CD4-positive, alpha-beta T cell treated with Interleukin-15 for 1 hour (primary cell): ENCODE data around the gene MPRIP.

ENCODE experiments used
- DNase-seq: peaks from one replicate; pipeline ENCODE4 v3.0.0-alpha.2; 2020

MPRIP gene

DNA sequence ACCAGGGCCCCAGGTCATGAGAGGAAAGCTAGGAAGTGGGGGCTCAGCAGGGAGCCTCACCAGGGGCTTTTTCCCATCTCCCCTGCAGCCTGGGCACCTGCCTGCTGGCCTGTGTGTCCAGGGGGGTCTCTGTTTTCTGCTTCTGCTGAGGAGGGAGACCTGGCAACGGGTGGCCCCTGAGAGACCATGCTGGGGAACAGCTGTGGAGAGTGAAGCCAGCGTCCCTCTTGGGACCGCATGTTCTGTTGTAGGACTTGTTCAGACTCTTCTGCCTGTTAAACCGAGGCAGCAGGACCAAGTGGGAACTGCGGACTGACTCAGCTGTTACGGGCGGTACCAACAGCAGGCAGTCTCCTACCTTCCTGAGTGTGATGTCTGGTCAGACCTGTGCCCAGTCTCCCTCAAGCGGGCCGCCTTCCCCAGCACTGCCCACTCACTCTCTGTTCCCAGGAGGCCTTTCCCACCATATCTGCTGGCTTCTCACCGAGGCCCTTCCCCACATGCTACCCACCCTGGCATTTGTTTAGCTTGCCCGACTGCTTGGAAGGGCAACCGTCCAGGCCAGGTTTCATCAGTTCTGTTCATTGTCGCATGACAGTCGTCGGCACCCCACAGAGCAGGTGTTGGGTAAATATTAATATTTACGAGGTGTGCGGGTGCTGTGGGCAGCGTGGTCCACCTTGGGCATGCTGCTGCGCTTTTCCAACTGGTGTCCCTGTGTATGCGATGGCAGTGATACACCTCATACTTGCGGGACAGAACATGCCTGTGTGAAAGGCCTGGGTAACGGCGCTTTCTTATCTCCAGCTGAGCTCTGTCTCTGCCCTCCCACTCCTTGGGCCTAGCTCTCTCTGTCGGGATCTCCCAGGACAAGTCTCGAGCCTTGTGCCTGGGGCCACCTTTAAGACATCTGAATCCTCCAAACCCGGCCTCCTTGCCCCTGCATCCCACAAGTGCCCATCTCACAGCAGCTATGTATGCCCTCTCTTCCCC is 69.4 kb downstream of the MPRIP start:
- DNase-seq = no peak

DNA sequence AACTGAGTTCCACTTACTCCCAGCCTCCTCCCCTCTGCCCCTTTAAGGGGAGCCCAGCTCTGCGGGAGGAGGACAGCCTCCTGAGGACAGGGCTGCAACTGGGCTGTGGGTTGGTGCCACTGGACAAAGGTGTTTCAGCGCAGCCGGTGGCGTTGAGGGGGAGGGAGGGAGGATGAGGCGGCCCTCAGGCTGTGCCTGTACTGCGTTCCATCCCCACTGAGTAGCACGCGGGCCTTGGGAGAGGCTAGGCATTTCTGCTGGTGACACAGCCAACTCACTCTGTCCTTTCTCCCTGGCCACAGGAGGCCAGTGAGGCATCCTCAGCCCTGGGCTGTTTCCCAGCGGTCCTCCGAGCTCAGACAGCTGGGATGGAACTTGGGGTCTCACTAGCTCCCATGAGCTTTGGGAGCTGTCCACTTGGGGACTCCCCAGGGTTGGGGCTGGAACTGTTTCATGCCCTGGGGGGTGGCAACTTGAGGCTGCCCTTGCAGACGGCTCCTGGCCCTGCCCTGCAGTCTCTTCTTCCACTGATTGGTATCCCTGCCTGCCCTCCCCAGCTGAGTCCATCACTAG is 70.5 kb downstream of the MPRIP start:
- no peak for DNase-seq

DNA sequence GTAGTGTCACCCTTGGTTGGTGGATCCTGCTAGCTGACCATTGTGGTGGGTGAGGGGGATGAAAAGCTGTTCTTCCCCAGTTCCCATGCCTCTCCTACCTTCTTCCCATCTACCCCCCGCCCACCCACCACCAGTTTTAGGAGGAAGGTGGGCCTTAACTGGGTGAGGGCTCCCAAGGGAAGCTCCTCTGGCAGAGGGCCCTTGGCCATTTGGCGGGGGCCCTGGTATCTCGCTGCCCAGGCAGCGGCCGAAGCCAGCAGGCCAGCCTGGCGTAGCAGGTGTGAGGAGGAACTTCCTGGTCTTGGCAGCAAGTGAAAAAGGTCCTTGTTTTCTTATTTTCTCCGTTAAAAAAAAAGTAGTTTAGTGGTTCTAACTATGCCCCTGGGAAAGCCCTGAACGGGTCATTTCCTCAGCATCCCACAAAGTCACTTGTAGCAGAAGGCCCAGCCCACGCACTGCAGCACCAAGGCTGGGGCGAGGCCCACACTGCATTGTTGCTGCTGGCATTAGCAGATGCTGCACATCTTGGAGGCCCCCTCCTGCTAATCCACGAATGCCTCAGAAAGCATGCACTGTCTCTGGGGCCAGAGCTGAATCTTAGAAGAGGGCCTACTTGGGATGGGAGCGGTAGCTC is 72.5 kb downstream of the MPRIP start:
- DNase-seq = no peak

DNA sequence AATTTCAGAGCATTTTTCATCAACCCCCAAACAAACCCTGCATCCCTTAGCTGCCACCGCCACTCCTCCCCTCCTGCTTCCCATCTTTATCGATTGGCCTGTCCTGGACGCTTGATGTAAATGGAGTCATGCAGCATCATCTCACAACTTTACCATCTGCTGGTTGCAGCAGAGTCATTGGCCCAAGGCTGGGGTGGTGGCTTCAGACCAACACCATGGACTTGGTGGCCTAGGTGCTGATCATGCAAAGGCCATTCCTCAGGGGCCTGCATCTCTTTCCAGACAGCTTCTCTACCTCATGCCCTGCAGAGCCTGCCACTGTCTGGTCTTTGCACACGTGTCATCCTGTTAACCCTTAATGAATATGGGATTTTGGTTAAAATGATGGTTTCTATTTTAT is 73.4 kb downstream of the MPRIP start:
- DNase-seq = no peak

DNA sequence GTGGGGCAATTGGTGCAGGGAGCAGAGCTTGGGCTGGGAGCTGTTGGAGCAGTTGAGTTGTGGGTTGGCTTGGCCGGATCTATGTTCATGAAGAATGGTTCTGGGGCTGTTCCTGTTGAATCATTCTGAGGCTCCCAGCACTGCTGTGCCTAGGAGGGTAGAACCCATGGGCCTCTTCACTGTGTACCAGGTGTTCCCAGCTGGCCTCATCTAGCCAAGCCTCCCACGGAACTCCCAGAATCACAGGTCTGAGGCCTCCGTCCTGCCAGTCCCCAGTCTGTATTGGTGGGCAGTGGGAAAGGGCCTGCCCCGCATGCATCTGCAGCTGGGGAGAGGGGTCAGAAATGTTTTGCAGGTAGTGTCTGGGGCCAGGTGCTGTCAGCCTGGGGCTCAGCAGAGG is 74.1 kb downstream of the MPRIP start:
- DNase-seq = no peak

DNA sequence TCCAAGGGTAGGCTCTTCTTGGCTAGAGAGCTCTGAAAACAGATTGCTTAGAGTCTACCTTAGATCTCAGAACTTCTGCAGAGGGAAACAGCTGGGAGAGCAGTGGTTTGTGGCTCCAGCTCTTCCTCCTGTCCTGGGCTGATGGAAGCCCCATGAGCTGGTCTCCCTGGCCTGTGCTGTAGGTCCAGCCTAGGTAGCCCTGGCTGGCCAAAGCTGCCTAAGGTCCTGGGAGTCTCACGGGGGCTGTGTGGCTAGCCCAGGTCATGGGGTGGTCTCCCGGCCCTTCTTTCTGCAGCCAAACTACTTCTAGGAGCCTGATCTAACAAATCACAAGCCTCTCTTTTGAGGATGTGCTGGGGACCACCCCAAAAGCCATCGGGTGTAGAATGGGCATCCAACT is 75.7 kb downstream of the MPRIP start:
- DNase-seq = no peak

DNA sequence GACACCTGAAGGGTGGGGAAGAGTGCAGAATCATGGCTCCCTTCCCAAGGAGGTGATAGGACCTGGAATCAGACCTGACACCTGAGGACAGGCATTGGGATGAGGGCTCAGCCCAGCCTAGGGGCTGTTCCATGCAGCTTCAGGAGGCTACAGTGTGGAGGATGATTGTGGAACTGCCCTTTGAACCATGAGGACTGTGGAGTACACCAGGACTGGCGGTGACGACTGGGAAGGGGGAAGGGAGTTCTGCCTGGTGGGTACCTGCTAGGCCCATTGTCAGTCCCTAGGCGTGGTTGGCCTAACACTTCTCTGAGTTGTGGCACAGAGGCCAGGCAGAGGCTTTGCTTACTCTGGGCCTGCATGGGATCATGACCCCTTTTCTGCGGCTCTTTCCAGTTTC is 76.1 kb downstream of the MPRIP start:
- DNase-seq = no peak

DNA sequence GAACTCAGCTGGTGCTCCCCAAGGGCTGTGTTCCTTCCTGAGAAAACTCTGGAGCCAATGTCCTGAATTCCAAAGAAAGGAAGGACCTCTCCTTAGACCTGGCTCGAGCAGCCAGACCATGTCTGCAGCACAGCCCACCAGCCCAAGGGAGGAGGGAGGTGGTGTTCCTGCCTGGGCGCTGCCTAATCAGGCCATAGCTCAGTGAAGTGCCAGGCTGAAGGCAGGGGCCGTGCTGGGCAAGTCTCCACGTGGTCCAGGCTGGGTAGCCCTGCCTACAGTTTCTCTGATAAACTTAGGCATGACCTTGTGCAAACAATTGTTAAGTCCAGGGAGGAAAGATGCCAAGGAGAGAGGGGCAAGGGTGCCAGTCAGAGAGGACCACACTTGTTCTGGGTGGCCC is 76.8 kb downstream of the MPRIP start:
- no peak for DNase-seq

DNA sequence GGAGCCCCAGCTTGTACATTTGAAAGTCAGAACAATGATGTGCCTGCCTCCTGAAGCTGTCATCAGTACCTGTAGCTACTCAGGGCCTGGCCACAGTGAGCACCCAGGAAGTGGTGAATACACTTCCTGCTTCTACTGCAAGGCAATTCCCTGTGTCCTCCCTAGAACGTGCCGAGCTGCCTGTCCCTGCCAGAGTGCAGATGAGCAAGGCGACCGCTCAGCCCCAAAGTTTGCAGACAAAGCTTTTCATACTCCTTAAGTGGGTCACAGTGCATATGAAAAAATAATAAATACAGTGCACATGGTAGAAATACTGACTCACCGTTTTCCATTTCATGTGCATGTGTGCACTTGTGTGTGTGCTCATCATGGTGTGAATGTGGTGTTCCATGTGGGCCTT is 77.3 kb downstream of the MPRIP start:
- DNase-seq = peak; percentile 54

DNA sequence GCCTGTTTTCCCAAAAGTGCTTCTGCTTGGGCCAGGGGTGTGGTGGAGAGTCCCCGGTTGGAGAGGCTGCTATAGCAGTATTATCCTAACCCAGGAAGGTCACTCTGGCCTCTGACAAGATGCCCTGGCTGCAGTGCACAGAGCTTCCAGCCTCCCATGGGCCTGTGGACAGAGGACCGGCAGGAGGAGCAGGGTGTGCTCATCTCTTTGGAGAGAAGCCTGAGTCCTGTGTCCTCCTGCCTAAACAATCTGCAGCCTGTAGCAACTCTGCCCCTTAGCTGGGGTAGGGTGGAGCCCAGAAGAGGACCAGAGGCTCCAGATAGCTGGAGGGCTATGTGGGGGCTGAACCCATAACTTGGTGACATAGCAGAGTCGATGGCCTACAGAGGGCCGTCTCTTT is 78.0 kb downstream of the MPRIP start:
- DNase-seq = no peak

DNA sequence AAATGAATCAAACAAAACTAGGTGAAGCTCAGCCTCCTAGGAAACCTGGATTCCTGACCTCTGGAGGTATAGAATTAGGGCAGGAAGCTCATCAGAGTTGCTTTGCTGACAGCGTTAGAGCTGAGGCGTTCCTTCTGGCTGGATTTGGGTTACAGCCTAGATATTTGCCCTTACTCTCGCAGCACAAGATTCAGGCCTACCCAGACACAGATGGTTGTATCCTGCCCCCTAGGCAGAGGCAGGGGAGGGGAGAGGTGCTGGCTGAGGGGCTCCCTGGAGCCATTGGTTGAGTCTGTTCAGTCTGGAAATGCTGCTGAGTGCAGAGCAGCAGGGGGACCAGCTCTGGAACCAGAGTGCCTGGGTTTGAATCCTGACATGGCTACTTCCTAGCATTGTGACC is 78.4 kb downstream of the MPRIP start:
- DNase-seq = no peak

DNA sequence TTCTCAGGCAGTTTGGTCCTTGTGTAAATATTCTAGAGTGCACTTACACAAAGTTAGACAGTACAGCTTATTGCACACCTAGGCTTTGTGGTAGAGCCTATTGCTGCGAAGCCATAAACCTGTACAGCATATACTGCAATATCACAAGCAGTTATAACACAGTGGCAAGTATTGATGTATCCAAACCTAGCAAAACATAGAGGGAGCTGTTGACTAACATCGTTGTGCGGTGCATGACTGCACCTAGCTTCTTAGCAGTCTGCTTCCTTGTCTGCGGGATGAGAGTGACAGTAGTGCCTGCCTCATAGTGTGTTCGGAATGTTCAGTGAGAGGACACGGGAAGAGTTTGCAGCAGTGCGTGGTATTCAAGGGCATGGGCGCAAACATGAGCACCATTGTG is 78.9 kb downstream of the MPRIP start:
- DNase-seq = no peak

DNA sequence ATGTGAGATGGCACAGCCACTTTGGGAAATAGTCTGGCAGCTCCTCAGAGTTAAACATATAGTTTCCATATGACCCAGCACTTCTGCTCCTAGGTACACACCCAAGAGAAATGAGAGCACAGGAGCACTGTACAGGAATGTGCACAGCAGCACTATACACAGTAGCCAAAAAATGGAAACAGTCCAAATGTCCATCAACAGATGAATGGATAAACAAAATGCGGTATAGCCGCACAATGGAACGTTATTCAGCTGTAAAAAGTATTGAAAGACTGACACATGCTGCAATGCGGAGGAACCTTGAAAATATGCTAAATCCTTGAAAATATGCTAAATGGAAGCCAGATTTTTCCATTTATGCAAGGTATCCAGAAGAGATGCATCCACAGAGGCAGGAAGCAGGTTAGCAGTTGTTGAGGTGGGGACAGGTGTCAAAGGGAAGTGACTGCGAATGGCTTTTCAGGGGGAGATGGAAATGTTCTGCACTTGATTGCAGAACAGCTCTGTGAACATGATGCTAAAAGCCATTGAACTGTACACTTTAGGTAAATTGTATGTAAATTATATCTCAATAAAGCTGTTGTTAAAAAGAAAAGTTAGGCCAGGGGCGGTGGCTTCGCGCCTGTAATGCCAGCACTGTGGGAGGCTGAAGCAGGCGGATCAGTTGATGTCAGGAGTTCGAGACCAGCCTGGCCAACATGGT is 80.7 kb downstream of the MPRIP start:
- DNase-seq = no peak

DNA sequence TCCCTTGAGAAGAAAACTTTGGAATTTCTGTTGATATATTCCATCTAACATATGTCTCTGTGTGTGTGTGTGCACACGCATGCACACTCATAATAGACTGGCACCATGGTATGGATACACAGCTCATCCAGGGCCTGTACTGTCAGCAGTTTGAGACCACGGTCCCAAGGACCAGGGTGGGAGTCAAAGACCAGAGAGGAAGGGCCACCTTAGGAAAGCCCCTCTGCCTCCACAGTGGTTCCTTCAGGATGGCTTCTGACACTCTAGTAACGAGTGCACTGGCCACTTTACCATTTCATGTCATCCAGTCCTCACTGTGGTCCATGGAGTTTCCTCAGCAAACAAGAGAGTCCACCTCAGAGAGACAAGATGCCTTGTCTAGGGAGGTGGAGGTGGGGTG is 82.1 kb downstream of the MPRIP start:
- no peak for DNase-seq

DNA sequence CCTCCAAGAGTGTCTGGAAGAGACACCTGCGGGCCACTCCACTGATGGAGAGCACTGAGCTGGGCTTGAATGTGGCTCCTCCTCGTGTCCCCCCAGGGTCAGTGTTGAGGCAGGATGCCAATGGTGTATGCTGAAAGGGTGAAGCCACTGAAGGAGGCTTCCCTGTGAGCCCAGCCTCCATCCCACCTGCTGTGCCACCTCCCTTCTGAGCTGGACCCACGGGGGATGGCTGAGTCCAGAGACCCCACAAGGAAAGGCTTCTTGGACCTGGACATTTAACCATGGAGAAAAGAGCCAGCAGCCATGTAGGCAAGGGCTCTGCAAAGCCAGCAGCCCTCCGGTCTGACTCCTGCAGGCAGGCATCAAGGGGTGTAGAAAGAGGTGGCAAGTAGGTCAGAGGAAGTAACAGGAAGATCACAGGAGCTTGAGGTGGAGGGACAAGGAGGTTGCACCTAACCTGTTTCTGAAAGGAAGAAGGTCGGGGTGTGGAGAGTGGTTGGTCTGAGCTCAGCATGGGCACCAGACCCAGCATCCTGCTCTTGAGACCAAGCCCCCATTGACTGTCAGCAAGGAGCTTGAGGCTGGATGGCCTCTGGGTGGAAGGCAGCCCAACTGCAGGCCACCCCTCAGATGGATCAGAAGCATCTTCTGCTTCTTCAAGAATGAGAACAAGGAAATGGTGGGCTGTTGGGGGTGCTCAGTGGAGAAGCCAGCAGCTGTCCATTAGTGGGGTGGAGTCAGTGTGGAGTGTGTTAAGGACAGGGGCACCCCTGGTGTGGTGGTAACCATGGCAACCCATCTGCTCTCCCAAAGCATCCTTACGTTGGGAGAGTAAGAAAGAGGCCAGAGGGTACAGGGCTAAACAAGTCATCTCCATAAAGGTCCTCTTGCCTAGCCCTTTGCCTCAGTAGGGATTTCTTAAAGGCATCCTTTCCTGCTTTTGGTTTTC is 83.2 kb downstream of the MPRIP start:
- no peak for DNase-seq

DNA sequence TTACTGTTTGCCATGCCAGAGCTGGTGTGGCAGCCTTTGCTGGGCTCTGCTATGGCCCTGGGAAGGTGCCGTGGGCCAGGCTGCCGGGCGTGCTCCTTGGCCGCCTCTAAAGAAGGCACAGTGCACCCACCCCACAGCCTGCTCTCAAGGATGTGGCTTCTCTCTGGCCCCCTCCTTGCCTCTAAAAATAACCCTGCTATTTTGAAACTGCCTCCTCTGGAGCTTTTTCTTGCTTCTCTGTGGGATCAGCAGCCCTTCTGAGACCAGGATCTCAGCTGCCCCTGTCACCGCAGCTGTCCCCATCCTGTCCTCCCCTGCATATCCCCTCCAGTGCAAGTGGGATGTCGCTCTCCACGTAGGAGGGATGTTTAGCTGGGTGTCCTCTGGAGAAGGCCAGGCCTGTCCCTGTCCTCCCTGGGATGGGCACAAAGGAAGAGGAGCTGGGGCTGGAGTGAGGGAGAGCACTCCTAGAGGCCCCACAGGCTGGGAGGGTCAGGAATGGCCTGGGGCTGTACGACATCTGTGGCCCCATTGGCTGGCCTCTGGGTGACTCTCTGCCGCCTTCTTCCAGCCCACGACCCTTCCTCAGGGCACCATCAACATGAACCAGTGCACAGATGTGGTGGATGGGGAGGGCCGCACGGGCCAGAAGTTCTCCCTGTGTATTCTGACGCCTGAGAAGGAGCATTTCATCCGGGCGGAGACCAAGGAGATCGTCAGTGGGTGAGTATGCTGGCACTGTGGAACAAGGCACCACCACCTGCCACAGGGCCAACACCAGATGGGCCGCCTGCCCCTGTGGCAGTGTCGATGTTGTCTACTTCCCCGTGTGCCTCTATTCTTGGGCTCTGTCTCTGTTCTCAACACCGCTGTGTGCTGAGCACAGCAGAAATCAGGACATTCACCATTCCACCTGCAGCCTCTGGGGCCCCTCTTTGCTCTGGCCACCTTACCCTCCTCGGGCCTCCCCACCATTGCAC is 84.2 kb downstream of the MPRIP start:
- no peak for DNase-seq

DNA sequence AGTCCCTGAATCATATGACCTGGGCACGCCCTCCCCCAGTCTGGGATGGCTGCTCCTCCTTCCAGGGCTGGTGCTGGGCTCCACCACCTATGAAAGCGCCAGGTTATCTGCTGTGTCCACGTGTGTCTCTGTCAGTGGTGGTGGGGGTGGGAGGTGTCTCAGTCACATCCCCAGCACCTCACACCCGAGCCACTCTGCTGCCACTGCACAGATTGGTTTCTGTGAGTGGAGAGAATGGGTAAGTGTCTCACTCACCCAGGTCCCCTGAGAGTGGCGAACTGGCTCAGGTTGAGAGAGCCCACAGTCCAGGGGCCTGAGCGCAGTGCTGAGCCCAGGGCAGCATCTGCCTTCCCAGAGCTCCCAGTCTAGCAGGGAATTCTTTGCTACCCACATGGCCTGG is 84.9 kb downstream of the MPRIP start:
- DNase-seq = no peak

DNA sequence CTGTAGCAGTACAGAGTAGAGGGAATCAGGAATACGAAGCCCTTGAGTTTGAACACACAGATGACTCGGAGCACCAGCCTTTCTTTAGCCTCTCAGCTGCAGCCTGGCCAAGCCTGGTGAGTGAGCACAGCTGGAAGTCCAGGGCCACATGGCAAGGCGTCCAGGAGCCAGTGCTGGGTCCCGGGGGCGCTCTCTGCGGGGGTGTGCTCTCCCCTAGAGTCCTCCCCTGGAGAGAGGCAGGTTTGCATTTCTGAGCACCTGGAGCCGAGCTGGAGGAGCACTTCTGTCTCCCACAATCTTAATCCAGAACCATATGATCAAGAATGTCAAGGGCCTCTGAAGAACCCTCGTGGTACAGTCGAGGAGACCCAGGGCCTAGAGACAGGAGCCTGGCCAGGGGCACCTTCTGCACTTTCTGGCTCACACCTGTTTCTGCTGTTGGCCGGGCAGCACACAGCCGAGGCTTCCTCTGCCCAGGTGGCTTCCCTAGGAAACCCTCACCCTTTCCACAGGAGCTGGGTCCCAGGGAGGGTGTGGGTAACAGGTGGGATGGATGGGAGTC is 85.6 kb downstream of the MPRIP start:
- no peak for DNase-seq

DNA sequence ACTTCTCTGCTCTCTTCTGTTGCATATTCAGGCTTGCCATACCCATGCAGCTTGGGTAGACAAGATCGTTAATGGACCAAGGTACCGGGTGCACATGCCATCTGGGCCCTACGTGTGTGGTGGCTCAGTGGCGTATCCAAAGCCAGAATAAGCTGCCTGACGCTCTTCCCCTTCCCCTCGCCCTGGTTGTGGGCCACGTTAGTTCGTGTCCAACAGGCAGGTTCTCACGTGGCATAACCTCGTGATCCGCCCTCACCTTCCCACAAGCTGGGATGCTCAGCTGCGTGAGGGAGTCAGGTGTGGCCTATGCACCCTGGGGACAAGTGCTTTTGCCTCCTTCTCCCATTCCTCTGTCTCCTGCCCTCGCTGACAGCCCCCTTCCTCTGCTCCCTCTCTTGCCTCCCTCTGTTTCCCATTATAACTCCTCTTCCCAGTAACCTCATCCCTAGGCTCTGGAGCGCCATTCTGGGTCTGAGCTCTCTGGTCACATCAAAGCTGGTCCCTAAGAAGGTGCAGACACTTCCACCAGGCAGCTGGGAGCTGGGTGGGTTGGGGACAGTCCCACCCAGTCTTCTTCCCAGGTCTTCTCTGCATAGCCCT is 86.3 kb downstream of the MPRIP start:
- DNase-seq = no peak

DNA sequence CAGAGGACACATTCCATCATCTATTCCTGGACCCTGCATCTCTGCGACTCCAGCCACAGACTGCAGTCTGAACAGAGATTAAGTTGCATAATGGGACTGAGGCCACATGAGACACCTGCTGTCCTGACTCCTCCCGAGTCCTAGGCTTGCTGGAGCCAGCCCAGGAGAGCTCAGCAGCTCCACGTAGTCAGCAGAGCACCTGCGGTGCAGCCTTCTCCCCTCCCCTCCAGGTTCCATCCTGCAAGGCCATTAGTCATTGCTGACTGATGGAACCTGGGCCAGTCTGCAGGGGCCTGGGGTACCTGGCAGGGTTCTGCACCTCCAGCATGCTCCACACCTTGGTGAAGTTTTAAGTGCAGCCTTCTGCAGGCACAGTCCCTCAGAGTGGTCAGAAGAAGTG is 87.2 kb downstream of the MPRIP start:
- DNase-seq = no peak
